ENCODE results near the gene SLITRK4. TPM values are rescaled to one million over a fixed set of nuclear protein-coding genes. Genes with fewer than 3 reads are reported as not detected.

SLITRK4 gene
- polyA plus RNA-seq, 1 donor from 2014 or later, result 4.5 TPM

DNA sequence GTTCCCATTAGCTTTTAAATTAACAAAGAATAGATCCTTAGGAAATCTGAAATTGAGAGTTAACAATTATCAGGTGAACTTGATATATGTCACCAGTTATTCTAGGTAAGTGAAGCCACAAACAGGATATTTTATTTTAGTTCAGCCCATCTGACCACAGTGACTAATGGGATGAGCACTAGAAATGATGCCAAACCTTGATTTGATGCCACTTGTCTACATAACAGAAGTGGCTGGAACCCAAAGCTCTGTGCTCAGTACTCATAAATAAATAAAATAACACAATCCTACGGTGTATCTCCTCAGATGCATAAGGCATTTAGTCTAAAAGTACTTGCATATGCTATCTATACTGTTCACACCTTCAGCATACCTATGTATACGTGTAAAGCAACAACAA is 12.2 kb downstream of the SLITRK4 start (continued):
- TF ChIP-seq MXI1 (conservative IDR thresholded peaks at IDR 0.05; ENCODE audit: poor library complexity, severe bottlenecking) (no peak), RAD21 (conservative IDR thresholded peaks at IDR 0.05) (no peak)

- Histone ChIP-seq H3K27me3 (ENCODE audit: insufficient read depth, low read depth, low read length) (no peaks in the 10 kb centered on the region), H3F3A (ENCODE audit: insufficient read depth, low read length, poor library complexity, severe bottlenecking) (no peaks in the 10 kb centered on the region), H2AFZ (ENCODE audit: low read depth, low read length) (no peak overlapping the region), H3K4me3 (ENCODE audit: low read length) (no peak overlapping the region), H3K4me2 (ENCODE audit: low read length) (no peak overlapping the region), H3K9me3 (ENCODE audit: low read length) (no peaks in the 10 kb centered on the region), H4K20me1 (ENCODE audit: insufficient read depth) (no peaks in the 10 kb centered on the region), H3K9me2 (ENCODE audit: insufficient read depth, low read length) (no peaks in the 10 kb centered on the region), H3K9ac (ENCODE audit: low read length) (no peak overlapping the region), H3K36me3 (ENCODE audit: insufficient read depth, low read length) (no peaks in the 10 kb centered on the region), H3K27ac (ENCODE audit: low read length) (no peak overlapping the region), H3K79me2 (replicated peaks; ENCODE audit: insufficient read depth, low read length) (no peaks in the 10 kb centered on the region)
- TF ChIP-seq SMC3 (conservative IDR thresholded peaks at IDR 0.05; ENCODE audit: poor library complexity) (no peak), RAD21 (conservative IDR thresholded peaks at IDR 0.05) (no peak), REST (IDR thresholded peaks at IDR 0.05; ENCODE audit: borderline replicate concordance) (no peak), MXI1 (conservative IDR thresholded peaks at IDR 0.05; ENCODE audit: poor library complexity, severe bottlenecking) (no peak), EZH2 (IDR thresholded peaks at IDR 0.05; ENCODE audit: borderline replicate concordance, insufficient read depth, low read length, poor library complexity, severe bottlenecking) (no peak), POLR2AphosphoS5 (IDR thresholded peaks at IDR 0.05) (no peak), TAF1 (IDR thresholded peaks at IDR 0.05; ENCODE audit: low read depth) (no peak), EP300 (conservative IDR thresholded peaks at IDR 0.05; ENCODE audit: poor library complexity, severe bottlenecking) (no peak)
- TF ChIP-seq, protein P1, sequence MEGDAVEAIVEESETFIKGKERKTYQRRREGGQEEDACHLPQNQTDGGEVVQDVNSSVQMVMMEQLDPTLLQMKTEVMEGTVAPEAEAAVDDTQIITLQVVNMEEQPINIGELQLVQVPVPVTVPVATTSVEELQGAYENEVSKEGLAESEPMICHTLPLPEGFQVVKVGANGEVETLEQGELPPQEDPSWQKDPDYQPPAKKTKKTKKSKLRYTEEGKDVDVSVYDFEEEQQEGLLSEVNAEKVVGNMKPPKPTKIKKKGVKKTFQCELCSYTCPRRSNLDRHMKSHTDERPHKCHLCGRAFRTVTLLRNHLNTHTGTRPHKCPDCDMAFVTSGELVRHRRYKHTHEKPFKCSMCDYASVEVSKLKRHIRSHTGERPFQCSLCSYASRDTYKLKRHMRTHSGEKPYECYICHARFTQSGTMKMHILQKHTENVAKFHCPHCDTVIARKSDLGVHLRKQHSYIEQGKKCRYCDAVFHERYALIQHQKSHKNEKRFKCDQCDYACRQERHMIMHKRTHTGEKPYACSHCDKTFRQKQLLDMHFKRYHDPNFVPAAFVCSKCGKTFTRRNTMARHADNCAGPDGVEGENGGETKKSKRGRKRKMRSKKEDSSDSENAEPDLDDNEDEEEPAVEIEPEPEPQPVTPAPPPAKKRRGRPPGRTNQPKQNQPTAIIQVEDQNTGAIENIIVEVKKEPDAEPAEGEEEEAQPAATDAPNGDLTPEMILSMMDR (IDR thresholded peaks at IDR 0.05; ENCODE audit: poor library complexity, severe bottlenecking), result no peak
These were observed 14.6 kb downstream of the SLITRK4 start for GRCh38 chrX:143621276-143621675.

- Histone ChIP-seq H3F3A (ENCODE audit: insufficient read depth, low read length, poor library complexity, severe bottlenecking) (no peaks in the 10 kb centered on the region), H4K20me1 (ENCODE audit: insufficient read depth) (no peaks in the 10 kb centered on the region), H3K4me3 (ENCODE audit: low read length) (no peak overlapping the region), H3K4me2 (ENCODE audit: low read length) (no peak overlapping the region), H2AFZ (ENCODE audit: low read depth, low read length) (no peak overlapping the region), H3K9me2 (ENCODE audit: insufficient read depth, low read length) (no peaks in the 10 kb centered on the region), H3K9ac (ENCODE audit: low read length) (no peak overlapping the region), H3K79me2 (replicated peaks; ENCODE audit: insufficient read depth, low read length) (no peaks in the 10 kb centered on the region), H3K36me3 (ENCODE audit: insufficient read depth, low read length) (no peaks in the 10 kb centered on the region), H3K9me3 (ENCODE audit: low read length) (no peaks in the 10 kb centered on the region), H3K27ac (ENCODE audit: low read length) (no peak overlapping the region), H3K27me3 (ENCODE audit: insufficient read depth, low read depth, low read length) (no peaks in the 10 kb centered on the region)
- TF ChIP-seq REST (IDR thresholded peaks at IDR 0.05; ENCODE audit: borderline replicate concordance), result no peak
- TF ChIP-seq SMC3 (conservative IDR thresholded peaks at IDR 0.05; ENCODE audit: poor library complexity), result no peak
- TF ChIP-seq EZH2 (IDR thresholded peaks at IDR 0.05; ENCODE audit: borderline replicate concordance, insufficient read depth, low read length, poor library complexity, severe bottlenecking), result no peak
- no peak for TF ChIP-seq RAD21 (conservative IDR thresholded peaks at IDR 0.05)
- TF ChIP-seq TAF1 (IDR thresholded peaks at IDR 0.05; ENCODE audit: low read depth), result no peak
- TF ChIP-seq, protein P1 (IDR thresholded peaks at IDR 0.05; ENCODE audit: poor library complexity, severe bottlenecking), result no peak
- no peak for TF ChIP-seq POLR2AphosphoS5 (IDR thresholded peaks at IDR 0.05)
- TF ChIP-seq EP300 (conservative IDR thresholded peaks at IDR 0.05; ENCODE audit: poor library complexity, severe bottlenecking), result no peak
- TF ChIP-seq MXI1 (conservative IDR thresholded peaks at IDR 0.05; ENCODE audit: poor library complexity, severe bottlenecking), result no peak
These were observed 20.1 kb downstream of the SLITRK4 start for GRCh38 chrX:143615851-143616250.
